DND-41 (cell line): Measurements from ENCODE around the gene CACNA1D.

Experiments used
- ATAC-seq: fragments of 200-7000 bp; cut with Tn5 transposase; 3 replicates; pipeline ENCODE4 v1.9.1; 2021; ENCODE audit warnings: low read depth; ENCODE audit not compliant: insufficient read depth
- DNase-seq: peaks from one replicate; pipeline ENCODE4 v3.0.0-alpha.2; 2020
- H2AFZ ChIP-seq: 2 replicates; pipeline ENCODE4 v1.6.0; 2012; ENCODE audit warnings: low read depth, low read length
- H3K27ac ChIP-seq: 2 replicates; pipeline ENCODE4 v1.5.1; 2012; ENCODE audit warnings: low read length, inconsistent platforms
- H3K27me3 ChIP-seq: fragments of 200-600 bp; sonication (generic); 2 replicates; pipeline ENCODE4 v1.6.0; 2012; ENCODE audit warnings: low read length, mild to moderate bottlenecking, inconsistent platforms; ENCODE audit not compliant: insufficient read depth, poor library complexity
- H3K36me3 ChIP-seq: 2 replicates; pipeline ENCODE4 v1.5.1; 2012; ENCODE audit warnings: low read length, inconsistent platforms; ENCODE audit not compliant: insufficient read depth
- H3K4me1 ChIP-seq: 2 replicates; pipeline ENCODE4 v1.5.1; 2012; ENCODE audit warnings: mild to moderate bottlenecking, low read length; ENCODE audit not compliant: insufficient read depth
- H3K4me2 ChIP-seq: 2 replicates; pipeline ENCODE4 v1.6.0; 2012; ENCODE audit warnings: mild to moderate bottlenecking, moderate library complexity, low read length, inconsistent platforms; ENCODE audit not compliant: insufficient read depth
- H3K4me3 ChIP-seq, 2 experiments: fragments of 200-600 bp in 1 of 2; shearing (Covaris generic) in 1 of 2; 2 replicates each; pipeline ENCODE4 v1.5.1; 2012 to 2016; ENCODE audit warnings: inconsistent platforms in 2 of 2, low read length in 2 of 2, mild to moderate bottlenecking in 2 of 2, low read depth in 1 of 2, moderate library complexity in 1 of 2
- H3K79me2 ChIP-seq: 2 replicates; pipeline ENCODE4 v1.6.0; 2012; ENCODE audit warnings: low read length, inconsistent platforms; ENCODE audit not compliant: insufficient read depth
- H3K9ac ChIP-seq: 2 replicates; pipeline ENCODE4 v1.6.0; 2012; ENCODE audit warnings: low read depth, mild to moderate bottlenecking, inconsistent platforms, low read length, moderate library complexity
- H3K9me3 ChIP-seq: 2 replicates; pipeline ENCODE4 v1.5.1; 2012; ENCODE audit warnings: low read length, moderate library complexity, mild to moderate bottlenecking, inconsistent platforms; ENCODE audit not compliant: insufficient read depth, severe bottlenecking
- H4K20me1 ChIP-seq: 2 replicates; pipeline ENCODE4 v1.6.0; 2012; ENCODE audit warnings: low read length; ENCODE audit not compliant: insufficient read depth
- CTCF ChIP-seq: IDR thresholded peaks from 2 replicates; pipeline ENCODE4 v1.5.1; 2012; ENCODE audit warnings: borderline replicate concordance, low read length, moderate library complexity, mild to moderate bottlenecking; ENCODE audit not compliant: poor library complexity, severe bottlenecking; ENCODE audit errors: extremely low read depth
- EZH2 ChIP-seq: IDR thresholded peaks from 3 replicates; pipeline ENCODE4 v1.6.1; 2012; ENCODE audit warnings: borderline replicate concordance, low read depth, mild to moderate bottlenecking, moderate library complexity, low read length, inconsistent platforms; ENCODE audit not compliant: severe bottlenecking

CACNA1D gene

GRCh38 chr3:53700441-53700840, 206.0 kb downstream of the CACNA1D start:
- H3K79me2 ChIP-seq = no peaks in the 10 kb centered on the region
- H3K27ac ChIP-seq = no peak overlapping the region
- TF ChIP-seq CTCF = no peak
- TF ChIP-seq EZH2 = no peak
- DNase-seq (no peak), ATAC-seq (no peak; the same call in 2 of the 3 replicates)
- no peak overlapping the region for H3K4me2 ChIP-seq
- H3K27me3 ChIP-seq = peaks cover 17% of the 10 kb centered on the region
- H4K20me1 ChIP-seq = no peaks in the 10 kb centered on the region
- H3K9me3 ChIP-seq = no peaks in the 10 kb centered on the region
- H2AFZ ChIP-seq = no peak overlapping the region
- no peak overlapping the region for H3K4me3 ChIP-seq
- no peak overlapping the region for H3K9ac ChIP-seq
- no peaks in the 10 kb centered on the region for H3K36me3 ChIP-seq
- H3K4me1 ChIP-seq = peaks cover 6% of the 10 kb centered on the region

GRCh38 chr3:53702776-53703530, 208.5 kb downstream of the CACNA1D start:
- Histone ChIP-seq H3K4me2 (no peak overlapping the region), H3K9me3 (no peaks in the 10 kb centered on the region), H4K20me1 (no peaks in the 10 kb centered on the region), H3K36me3 (no peaks in the 10 kb centered on the region), H3K4me3 (no peak overlapping the region), H3K4me1 (peaks cover 7% of the 10 kb centered on the region), H3K27ac (no peak overlapping the region), H3K79me2 (no peaks in the 10 kb centered on the region), H3K9ac (no peak overlapping the region), H2AFZ (no peak overlapping the region), H3K27me3 (peaks cover 10% of the 10 kb centered on the region)
- TF ChIP-seq EZH2 = no peak
- TF ChIP-seq CTCF = no peak
- ATAC-seq (no peak), DNase-seq (no peak)

- Histone ChIP-seq H3K4me3 (no peak overlapping the region), H2AFZ (no peak overlapping the region), H3K79me2 (no peaks in the 10 kb centered on the region), H3K4me2 (no peak overlapping the region), H3K27ac (no peak overlapping the region), H3K36me3 (no peaks in the 10 kb centered on the region), H3K27me3 (peaks cover 5% of the 10 kb centered on the region), H4K20me1 (no peaks in the 10 kb centered on the region), H3K9ac (no peak overlapping the region), H3K9me3 (no peaks in the 10 kb centered on the region), H3K4me1 (peaks cover 7% of the 10 kb centered on the region)
- ATAC-seq (no peak), DNase-seq (no peak)
- TF ChIP-seq CTCF = no peak
- TF ChIP-seq EZH2 = no peak
Measured at GRCh38 chr3:53703630-53704362, 209.4 kb downstream of the CACNA1D start.
